Measurements from ENCODE around the gene TESK2. TPM values are rescaled to one million over a fixed set of nuclear protein-coding genes. Genes with fewer than 3 reads are reported as not detected.
A peak's percentile ranks its signal among the peaks of the same experiment; 100 is the strongest.

The TESK2 gene
- total RNA-seq, 1 donor = 2.2 TPM

DNA sequence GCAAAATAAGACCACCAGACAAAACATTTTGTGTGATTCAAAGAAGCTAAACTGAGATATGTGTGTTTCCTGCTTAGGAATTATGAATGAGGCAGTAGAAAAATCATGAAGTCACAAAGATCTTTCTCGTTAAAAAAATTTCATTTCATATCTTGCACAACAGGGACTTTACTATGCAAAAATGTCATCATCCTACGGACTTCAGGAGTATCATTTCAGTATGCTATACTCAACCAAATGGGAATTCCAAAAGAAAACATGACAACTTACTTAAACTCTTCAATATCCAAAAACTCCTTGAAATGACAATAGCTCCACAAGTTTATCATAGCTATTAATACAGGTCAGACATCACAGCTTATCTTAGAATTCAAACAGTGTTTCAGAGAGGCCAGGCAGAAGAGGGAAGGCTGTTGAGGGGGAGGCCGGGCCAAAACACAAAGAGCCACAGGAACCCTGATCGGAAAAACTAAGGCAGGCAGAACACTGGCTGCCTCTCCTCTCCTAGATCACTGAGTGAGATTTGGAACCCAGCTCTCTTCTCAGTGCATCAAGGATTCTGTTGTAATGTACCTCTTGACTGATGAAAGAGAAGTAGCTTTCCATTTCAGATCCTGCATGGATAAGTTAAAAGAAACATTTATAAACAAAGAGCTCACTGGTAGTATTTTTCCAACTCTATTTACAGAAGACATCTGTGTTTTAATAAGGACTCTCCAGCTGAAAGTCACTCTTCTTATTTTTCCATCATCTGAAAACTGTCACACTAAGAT is 66.9 kb downstream of the TESK2 start:
- no peak overlapping the region for H3K4me3 ChIP-seq (ENCODE audit: low read depth, low read length)
- peak; percentile 66 for DNase-seq (ENCODE audit: low read depth)
- no peak for TF ChIP-seq CTCF (IDR thresholded peaks at IDR 0.05; ENCODE audit: insufficient read depth, low read depth, low read length)

GRCh38 chr1:45421935-45422334 is 69.0 kb downstream of the TESK2 start:
- DNase-seq (ENCODE audit: low read depth) = no peak
- no peak for TF ChIP-seq CTCF (IDR thresholded peaks at IDR 0.05; ENCODE audit: insufficient read depth, low read depth, low read length)
- H3K4me3 ChIP-seq (ENCODE audit: low read depth, low read length) = no peak overlapping the region

- DNase-seq (ENCODE audit: low read depth) = no peak
- TF ChIP-seq CTCF (IDR thresholded peaks at IDR 0.05; ENCODE audit: insufficient read depth, low read depth, low read length) = no peak
Observed at GRCh38 chr1:45414746-45415145, 76.2 kb downstream of the TESK2 start.

GRCh38 chr1:45412899-45413298 is 78.1 kb downstream of the TESK2 start:
- TF ChIP-seq CTCF (IDR thresholded peaks at IDR 0.05; ENCODE audit: insufficient read depth, low read depth, low read length) = no peak
- H3K4me3 ChIP-seq (ENCODE audit: low read depth, low read length) = no peak overlapping the region
- DNase-seq (ENCODE audit: low read depth) = no peak

More at GRCh38 chr1:45414746-45415145, 76.2 kb downstream of the TESK2 start:
- H3K4me3 ChIP-seq (ENCODE audit: low read depth, low read length) = no peak overlapping the region

- TF ChIP-seq CTCF (IDR thresholded peaks at IDR 0.05; ENCODE audit: insufficient read depth, low read depth, low read length) = no peak
- no peak overlapping the region for H3K4me3 ChIP-seq (ENCODE audit: low read depth, low read length)
- DNase-seq (ENCODE audit: low read depth) = no peak
Observed at GRCh38 chr1:45411510-45411899, 79.5 kb downstream of the TESK2 start.

- no peak for TF ChIP-seq CTCF (IDR thresholded peaks at IDR 0.05; ENCODE audit: insufficient read depth, low read depth, low read length)
- H3K4me3 ChIP-seq (ENCODE audit: low read depth, low read length) = no peak overlapping the region
- DNase-seq (ENCODE audit: low read depth) = no peak
Observed at GRCh38 chr1:45410850-45411509, 80.0 kb downstream of the TESK2 start.
